ENCODE measurements around the gene SHISA9.

DNA sequence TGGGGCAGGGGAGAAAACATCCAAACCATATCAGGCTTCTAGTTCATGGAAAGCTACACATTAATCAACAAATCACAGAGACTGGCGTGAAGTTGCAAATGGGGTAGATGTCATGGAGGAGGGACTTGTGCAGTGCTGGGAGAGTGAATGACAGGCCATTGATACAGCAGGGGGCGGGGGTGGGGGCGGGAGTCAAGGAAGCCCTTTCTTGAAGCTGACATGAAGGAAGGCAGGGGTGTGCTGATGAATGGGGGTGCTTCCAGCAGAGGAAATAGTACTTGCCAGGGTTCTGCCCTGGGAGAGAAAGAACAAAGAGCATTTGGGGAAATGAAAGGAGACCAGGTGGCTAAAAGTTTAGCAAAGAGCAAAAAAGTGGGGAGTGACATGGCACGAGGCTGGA, 269.9 kb downstream of the SHISA9 start:
- no peak for TF ChIP-seq ZFP30 (CRISPR knock-in tag; IDR thresholded peaks at IDR 0.05)
- TF ChIP-seq ARNTL (CRISPR knock-in tag; IDR thresholded peaks at IDR 0.05; ENCODE audit: borderline replicate concordance, low read depth): no peak
- no peak for TF ChIP-seq OSR1 (CRISPR knock-in tag; IDR thresholded peaks at IDR 0.05)
